HG03066 (cell line): ENCODE data around the gene KHDC1L.
"Not testable (repeated sequence)": the region's sequence is repeated elsewhere in the genome, so short reads cannot be mapped to it uniquely, and the experiment has no call there.

Experiments used
- ATAC-seq: cut with Tn5 transposase; IDR thresholded peaks from one replicate; pipeline ENCODE4 v1.9.1; 2021; ENCODE audit warnings: low read depth; ENCODE audit not compliant: unreplicated experiment

Gene KHDC1L

DNA sequence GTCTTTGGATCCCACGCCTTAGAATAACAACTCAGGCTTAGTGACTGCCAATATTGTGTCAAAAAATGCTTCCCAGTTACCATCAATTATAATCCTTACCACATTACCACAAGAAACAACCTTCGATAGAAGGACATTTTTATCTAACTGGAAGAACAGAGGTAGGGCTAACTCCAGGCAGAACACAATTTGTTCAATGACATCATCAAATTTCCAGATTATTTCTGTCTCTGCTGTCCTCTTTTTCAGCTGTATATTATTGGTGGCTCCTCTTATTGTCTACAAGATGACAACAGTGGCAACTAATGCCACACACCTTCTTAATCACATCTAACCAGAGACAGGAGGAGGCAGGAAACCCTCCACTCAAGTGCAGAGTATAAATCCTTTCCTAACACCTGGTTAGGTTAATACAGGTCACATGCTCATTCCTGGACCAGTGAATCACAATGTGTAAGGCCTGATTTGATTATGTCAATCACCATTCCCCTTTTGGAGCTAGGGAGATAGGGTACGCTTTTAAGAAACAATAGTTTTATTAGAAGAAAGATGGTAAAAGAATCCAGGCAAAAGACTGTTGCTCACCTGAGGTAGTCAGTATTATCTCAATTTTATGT lies 18.0 kb downstream of the KHDC1L start:
- no peak for ATAC-seq

DNA sequence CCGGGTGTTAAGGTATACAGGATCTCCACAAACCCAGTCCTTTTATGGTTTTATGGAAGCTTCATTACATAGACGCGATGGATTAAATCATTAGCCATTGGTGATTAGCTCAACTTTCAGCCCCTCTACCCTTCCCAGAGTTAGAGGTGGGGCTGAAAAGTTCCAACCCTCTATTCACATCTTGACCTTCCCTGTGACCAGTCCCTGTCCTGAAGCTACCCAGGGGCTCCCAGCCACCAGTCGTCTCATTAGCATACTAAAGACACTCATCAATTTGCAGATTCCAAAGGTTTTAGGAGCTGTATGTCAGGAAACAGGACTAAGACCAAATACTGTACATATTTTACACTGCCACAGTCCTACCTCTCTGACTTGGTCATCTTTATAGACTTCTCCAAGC lies 21.0 kb downstream of the KHDC1L start:
- ATAC-seq: no peak

DNA sequence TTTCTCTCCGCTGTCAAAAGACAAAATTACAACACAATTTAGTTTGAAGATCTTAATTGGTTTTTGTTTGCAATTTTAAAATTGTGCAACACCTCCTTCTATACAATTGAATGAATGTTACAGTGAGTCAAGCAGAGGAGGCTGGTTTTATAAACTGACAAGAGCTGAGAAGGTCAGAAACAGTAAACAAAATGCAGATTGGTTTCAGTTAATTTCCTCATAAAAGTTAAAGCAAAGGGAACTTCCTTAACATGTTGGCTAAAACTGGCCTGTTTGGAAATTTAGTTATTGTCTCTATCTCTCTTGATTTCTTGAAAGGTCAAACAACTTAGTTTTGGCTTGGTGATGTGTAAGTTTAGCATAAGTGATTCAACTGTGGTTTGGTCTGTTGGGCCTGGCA lies 22.2 kb downstream of the KHDC1L start:
- ATAC-seq: no peak

DNA sequence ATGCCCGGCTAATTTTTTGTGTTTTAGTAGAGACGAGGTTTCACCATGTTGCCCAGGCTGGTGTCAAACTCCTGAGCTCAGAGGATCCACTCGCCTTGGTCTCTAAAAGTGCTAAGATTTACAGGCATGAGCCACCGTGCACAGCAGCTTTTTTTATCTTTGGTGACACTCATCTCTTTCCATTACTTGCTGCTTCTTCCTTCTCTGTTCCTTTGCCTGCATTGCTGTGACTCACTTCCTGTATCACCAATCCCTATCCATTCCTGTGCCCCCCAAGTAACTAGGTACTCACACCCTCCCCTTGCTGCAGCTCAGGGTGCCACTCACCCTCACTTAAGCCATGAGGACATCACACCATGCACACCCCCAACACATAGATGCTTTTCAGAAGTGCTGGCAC lies 24.6 kb downstream of the KHDC1L start:
- no peak for ATAC-seq

DNA sequence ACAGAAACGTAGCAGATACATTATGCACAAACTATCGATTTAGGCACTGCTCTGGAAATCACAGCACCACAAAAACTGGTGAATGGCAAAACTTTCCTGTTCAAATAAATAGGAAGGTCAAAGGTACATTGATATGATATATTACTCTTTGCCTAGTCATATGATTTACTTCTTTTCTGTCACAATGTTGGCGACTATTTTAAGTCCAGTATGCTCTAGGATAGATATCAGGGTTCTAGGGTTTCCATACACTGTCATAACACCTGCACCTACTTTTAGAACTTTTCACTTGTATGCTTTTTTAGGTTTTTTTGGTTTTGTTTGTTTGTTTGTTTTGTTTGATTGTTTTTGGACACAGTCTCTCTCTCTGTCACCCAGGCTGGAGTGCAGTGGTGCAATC lies 25.0 kb downstream of the KHDC1L start:
- ATAC-seq: no peak

DNA sequence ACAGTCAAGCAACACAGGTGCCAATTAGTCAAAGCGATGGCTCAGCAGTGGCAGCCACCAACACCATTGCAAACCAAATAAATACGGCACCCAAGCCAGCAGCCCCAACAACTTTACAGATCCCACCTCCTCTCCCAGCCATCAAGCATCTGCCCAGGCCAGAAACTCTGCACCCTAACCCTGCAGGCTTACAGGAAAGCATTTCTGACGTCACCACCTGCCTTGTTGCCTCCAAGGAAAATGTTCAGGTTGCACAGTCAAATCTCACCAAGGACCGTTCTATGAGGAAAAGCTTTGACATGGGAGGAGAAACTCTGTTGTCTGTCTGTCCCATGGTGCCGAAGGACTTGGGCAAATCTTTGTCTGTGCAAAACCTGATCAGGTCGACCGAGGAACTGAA lies 30.6 kb downstream of the KHDC1L start:
- no peak for ATAC-seq

- ATAC-seq: not testable (repeated sequence)
Observed at GRCh38 chr6:73193302-73193701, 32.0 kb downstream of the KHDC1L start.

DNA sequence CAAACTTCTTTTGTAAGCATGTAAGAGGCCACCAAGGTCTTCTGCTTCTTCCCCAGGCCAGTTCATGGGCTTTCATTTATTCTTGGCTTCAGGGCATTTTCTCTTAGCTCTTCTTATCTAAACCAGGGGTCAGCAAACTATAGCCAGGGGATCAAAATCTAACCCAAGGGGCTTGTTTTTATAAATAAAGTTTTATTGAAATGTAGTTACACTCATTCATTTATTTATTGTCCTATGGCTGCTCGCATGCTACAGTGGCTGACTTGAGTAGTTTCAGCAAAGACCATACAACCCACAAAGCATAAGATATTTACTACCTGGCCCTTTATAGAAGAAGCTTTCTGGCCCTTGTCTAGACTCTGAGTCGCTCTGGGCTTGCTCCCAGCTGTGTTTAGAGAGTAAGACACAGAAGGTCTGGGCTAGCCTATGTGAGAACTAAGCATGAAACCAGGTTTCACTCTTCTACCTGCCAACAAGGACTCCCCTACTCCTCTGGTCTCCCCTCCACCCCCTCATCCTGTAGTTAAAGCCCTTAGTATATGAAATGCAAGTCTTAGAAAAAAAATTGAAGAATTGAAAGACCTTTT lies 43.2 kb downstream of the KHDC1L start:
- peak; percentile 44 for ATAC-seq

DNA sequence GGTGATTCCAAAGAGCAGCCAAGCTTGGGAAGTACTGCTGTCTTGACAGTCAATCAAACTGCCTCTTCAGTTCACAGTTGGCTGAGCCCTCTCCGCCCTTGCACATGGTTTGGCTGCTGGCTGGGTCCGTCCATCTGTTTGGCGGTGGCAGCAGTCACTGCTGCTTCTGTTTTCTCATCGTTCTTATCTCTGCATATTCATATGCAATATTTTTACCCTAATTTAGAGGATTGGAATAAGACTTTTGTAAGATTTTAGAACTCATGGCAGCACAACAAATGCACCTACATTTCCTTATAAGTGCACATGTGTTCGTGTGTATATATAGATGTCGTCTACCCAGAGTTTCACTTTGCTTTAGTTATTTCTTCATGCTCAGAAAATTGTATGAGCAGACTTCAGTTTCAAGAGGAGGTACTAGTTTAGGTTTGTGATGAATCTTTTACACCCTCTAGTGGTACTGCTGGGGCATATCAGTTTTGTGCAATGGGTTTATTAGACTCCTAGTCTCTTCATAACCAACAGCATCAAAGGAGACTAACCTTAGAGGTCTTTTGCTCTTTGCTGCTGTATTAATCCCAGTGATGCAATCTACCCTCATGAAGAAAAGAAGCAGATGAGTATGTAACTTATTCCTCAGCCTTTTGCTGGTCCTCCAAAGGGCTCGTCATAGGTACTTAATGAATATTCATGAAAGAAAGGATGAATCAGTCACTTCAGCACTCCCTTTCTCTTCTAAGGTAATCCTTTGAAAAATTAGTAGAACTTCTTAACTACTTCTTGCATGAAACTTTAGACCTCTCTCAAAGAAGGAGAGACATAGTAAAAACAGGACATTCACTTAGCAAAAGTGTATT lies 44.3 kb downstream of the KHDC1L start:
- peak; percentile 66 for ATAC-seq

- no peak for ATAC-seq
Observed at GRCh38 chr6:73180076-73180738, 45.1 kb downstream of the KHDC1L start.

DNA sequence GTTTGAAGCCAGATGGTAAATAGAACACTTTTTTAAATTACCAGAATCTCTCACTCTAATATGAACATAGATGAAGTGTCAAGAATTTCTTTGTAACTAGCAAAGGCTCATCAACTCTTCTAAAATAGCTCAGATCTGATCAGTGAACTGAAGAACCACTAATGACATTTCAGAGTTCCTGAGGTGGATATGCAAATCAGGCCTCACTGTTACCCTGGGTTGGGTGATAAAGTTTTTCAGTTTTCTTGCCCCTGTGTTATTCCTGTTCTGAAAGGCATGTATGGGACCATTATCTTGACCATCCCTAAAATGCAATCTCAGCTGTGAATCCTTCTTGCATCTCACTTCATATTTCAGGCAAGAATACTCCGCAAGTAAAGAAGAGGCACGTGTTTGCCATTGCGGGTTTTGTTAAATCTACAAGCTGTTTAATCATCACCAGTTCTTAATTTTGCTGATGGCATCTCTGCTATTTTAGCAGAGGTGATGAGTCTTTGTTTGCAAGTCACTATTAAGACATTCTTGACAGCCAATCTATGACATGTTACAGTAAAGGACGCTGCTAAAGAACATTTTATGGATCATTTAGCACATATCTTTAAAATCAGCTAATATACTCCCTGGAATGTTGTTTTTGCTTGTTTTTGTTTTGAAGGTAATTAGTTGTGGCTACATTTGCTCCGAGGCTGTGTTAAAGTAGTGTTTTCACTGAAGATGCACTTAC lies 47.9 kb downstream of the KHDC1L start:
- peak; percentile 65 for ATAC-seq

GRCh38 chr6:73176057-73176456 lies 49.2 kb downstream of the KHDC1L start:
- ATAC-seq: no peak

DNA sequence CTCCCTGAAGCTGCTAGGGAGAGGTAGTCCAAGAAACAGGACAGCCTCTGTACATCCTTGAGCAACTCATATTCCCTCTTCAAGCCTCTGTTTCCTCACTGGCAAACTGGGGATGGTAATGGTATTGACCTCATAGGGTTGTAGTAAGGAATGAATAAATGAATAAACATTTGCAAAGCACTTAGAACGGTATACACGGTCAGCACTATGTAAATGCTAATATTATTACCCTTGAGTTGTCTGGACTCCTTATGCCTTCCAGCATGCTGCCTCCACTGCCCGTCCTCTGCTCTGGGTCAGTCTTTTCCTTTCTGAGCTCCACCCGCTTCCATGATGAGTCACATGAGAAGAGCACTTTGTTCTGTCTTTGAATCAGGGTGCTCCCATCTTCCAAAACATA lies 50.6 kb downstream of the KHDC1L start:
- ATAC-seq: no peak
